GM23338 (cell line): ENCODE results near the gene SERPINE2.

Source experiments
- EZH2 ChIP-seq: fragments of 200-600 bp; sonication (generic); IDR thresholded peaks from one replicate; pipeline ENCODE4 v1.8.0; 2017; ENCODE audit warnings: antibody characterized with exemption, mild to moderate bottlenecking, low read depth; ENCODE audit not compliant: unreplicated experiment
- TF ChIP-seq, protein P1 (sequence below), 2 experiments: fragments of 200-600 bp in 1 of 2; sonication (generic) in 1 of 2; conservative IDR thresholded peaks; 2 replicates each; pipeline versions ENCODE4 v1.5.1 to v1.6.1; 2016 to 2017; ENCODE audit warnings: antibody characterized with exemption in 2 of 2, low read depth in 2 of 2, mild to moderate bottlenecking in 2 of 2, moderate library complexity in 1 of 2

DNA sequence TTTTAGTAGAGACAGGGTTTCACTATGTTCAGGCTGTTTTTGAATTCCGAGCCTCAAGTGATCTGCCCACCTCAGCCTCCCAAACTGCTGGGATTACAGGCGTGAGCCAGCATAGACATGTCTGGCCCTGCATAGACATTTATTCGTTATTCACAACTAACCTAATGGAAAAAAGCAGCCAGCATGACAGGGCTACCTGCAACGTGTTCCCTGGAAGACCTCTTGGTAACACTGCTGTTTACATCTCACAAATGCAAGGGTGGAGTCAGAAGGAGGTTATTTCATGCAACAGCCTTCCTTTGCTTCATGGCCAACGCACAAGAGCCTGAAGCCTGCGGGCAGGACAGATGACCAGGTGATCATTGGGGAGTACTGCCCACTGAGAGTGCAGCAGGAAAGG, 9.2 kb downstream of the SERPINE2 start:
- TF ChIP-seq, protein P1, sequence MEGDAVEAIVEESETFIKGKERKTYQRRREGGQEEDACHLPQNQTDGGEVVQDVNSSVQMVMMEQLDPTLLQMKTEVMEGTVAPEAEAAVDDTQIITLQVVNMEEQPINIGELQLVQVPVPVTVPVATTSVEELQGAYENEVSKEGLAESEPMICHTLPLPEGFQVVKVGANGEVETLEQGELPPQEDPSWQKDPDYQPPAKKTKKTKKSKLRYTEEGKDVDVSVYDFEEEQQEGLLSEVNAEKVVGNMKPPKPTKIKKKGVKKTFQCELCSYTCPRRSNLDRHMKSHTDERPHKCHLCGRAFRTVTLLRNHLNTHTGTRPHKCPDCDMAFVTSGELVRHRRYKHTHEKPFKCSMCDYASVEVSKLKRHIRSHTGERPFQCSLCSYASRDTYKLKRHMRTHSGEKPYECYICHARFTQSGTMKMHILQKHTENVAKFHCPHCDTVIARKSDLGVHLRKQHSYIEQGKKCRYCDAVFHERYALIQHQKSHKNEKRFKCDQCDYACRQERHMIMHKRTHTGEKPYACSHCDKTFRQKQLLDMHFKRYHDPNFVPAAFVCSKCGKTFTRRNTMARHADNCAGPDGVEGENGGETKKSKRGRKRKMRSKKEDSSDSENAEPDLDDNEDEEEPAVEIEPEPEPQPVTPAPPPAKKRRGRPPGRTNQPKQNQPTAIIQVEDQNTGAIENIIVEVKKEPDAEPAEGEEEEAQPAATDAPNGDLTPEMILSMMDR (conservative IDR thresholded peaks at IDR 0.05; ENCODE audit: low read depth in 2 of 2): no peak
- TF ChIP-seq EZH2: no peak
